Breast epithelium (tissue), 4 donors: ENCODE data around the gene RTL10. TPM values are rescaled to one million over a fixed set of nuclear protein-coding genes. Genes with fewer than 3 reads are reported as not detected.

ENCODE experiments used
- DNase-seq, 2 donors: peaks; one replicate each; pipeline ENCODE4 v3.0.0-alpha.2; 2019; ENCODE audit warnings: low spot score in 2 of 2
- H3K27ac ChIP-seq, 2 donors: fragments of 200-600 bp; sonication (generic) in 1 of 2; one replicate each; pipeline ENCODE4 v1.5.1; 2016 to 2019; ENCODE audit warnings: mild to moderate bottlenecking in 1 of 2
- H3K27me3 ChIP-seq, 2 donors: fragments of 200-600 bp; sonication (generic) in 1 of 2; one replicate each; pipeline versions ENCODE4 v1.5.1 to v1.6.0; 2017 to 2019; ENCODE audit warnings: control low read depth in 1 of 2, mild to moderate bottlenecking in 1 of 2
- H3K36me3 ChIP-seq: fragments of 200-600 bp; one replicate; pipeline ENCODE4 v1.5.1; 2019
- H3K4me1 ChIP-seq, 2 donors: fragments of 200-600 bp; sonication (generic); one replicate each; pipeline ENCODE4 v1.5.1; 2016 to 2019; ENCODE audit warnings: control low read depth in 1 of 2
- H3K4me3 ChIP-seq, 3 donors: fragments of 200-600 bp; sonication (generic); 1 replicate in 2 of 3; 2 replicates in 1 of 3; pipeline ENCODE4 v1.5.1; 2016 to 2019; ENCODE audit warnings: mild to moderate bottlenecking in 3 of 3, moderate library complexity in 2 of 3
- H3K9me3 ChIP-seq, 2 donors: fragments of 200-600 bp; sonication (generic) in 1 of 2; one replicate each; pipeline ENCODE4 v1.5.1; 2016 to 2019; ENCODE audit warnings: control low read depth in 1 of 2
- CTCF ChIP-seq, 3 donors: fragments of 450-650 bp; IDR thresholded peaks; one replicate each; pipeline ENCODE4 v1.5.1; 2016 to 2017; ENCODE audit warnings: antibody characterized with exemption in 3 of 3, mild to moderate bottlenecking in 3 of 3, moderate library complexity in 3 of 3
- POLR2A ChIP-seq: fragments of 450-650 bp; IDR thresholded peaks from one replicate; pipeline ENCODE4 v1.6.1; 2016; ENCODE audit warnings: antibody characterized with exemption, mild to moderate bottlenecking, moderate library complexity
- POLR2AphosphoS5 ChIP-seq, 3 donors: sonication (generic); formaldehyde crosslinking; IDR thresholded peaks; one replicate each; pipeline ENCODE4 v1.6.1; 2017; ENCODE audit warnings: antibody characterized with exemption in 3 of 3
- intact Hi-C: fragments of 100-400 bp; cut with DNase I; formaldehyde crosslinking; loops from one replicate; pipeline ENCODE4 v1.15.1; 2023; ENCODE audit warnings: low total_unique reads
- total RNA-seq, 3 donors: library from RNA; depleted of rRNA; stranded (reverse); fragments of >200 nt; gene quantifications; one replicate each; pipeline ENCODE4 v1.1.0, GENCODE V29; 2016

The RTL10 gene
- total RNA-seq, 3 donors from 2014 or later: 6.7 to 21.5 (median 14.1) TPM

GRCh38 chr22:19902245-19902715 is 47.6 kb upstream of the RTL10 start:
- Histone ChIP-seq H3K27ac (no peak overlapping the region), H3K4me1 (no peaks in the 10 kb centered on the region), H3K27me3 (no peaks in the 10 kb centered on the region), H3K4me3 (no peak overlapping the region), H3K36me3 (no peaks in the 10 kb centered on the region), H3K9me3 (no peaks in the 10 kb centered on the region)
- DNase-seq: no peak
- TF ChIP-seq CTCF (IDR thresholded peaks at IDR 0.05) (no peak), POLR2AphosphoS5 (IDR thresholded peaks at IDR 0.05) (no peak), POLR2A (no peak)
- intact Hi-C loops: loop anchor here (5.0 kb wide), 1 partner anchor 175 kb away; no protein-coding TSS in a partner anchor

GRCh38 chr22:19901577-19902244 is 47.0 kb upstream of the RTL10 start:
- Histone ChIP-seq H3K9me3 (no peaks in the 10 kb centered on the region), H3K36me3 (no peaks in the 10 kb centered on the region), H3K27me3 (no peaks in the 10 kb centered on the region), H3K4me3 (no peak overlapping the region), H3K27ac (no peak overlapping the region), H3K4me1 (no peaks in the 10 kb centered on the region)
- no peak for TF ChIP-seq POLR2AphosphoS5 (IDR thresholded peaks at IDR 0.05)
- no peak for TF ChIP-seq CTCF (IDR thresholded peaks at IDR 0.05)
- no peak for TF ChIP-seq POLR2A
- intact Hi-C loops: loop anchor here (5.0 kb wide), 1 partner anchor 174 kb away; no protein-coding TSS in a partner anchor
- no peak for DNase-seq

GRCh38 chr22:19900707-19901436 is 46.2 kb upstream of the RTL10 start:
- no peaks in the 10 kb centered on the region for H3K4me1 ChIP-seq
- TF ChIP-seq CTCF (IDR thresholded peaks at IDR 0.05) (no peak), POLR2AphosphoS5 (IDR thresholded peaks at IDR 0.05) (no peak), POLR2A (no peak)
- H3K4me3 ChIP-seq: no peak overlapping the region
- H3K36me3 ChIP-seq: no peaks in the 10 kb centered on the region
- no peak overlapping the region for H3K27ac ChIP-seq
- DNase-seq: no peak
- H3K27me3 ChIP-seq: no peaks in the 10 kb centered on the region
- intact Hi-C loops: loop anchor here (5.0 kb wide), 1 partner anchor 174 kb away; no protein-coding TSS in a partner anchor
- H3K9me3 ChIP-seq: no peaks in the 10 kb centered on the region

- H3K36me3 ChIP-seq: no peaks in the 10 kb centered on the region
- H3K4me3 ChIP-seq: no peak overlapping the region
- DNase-seq: no peak
- no peaks in the 10 kb centered on the region for H3K4me1 ChIP-seq
- no peaks in the 10 kb centered on the region for H3K27me3 ChIP-seq
- intact Hi-C loops: no loop called here
- no peak for TF ChIP-seq POLR2A
- TF ChIP-seq POLR2AphosphoS5 (IDR thresholded peaks at IDR 0.05): no peak
- no peak for TF ChIP-seq CTCF (IDR thresholded peaks at IDR 0.05)
- no peaks in the 10 kb centered on the region for H3K9me3 ChIP-seq
- no peak overlapping the region for H3K27ac ChIP-seq
These were observed 44.3 kb upstream of the RTL10 start for GRCh38 chr22:19898831-19899567.
